Activated CD4-positive, CD25-positive, alpha-beta regulatory T cell treated with anti-CD3 and anti-CD28 coated beads, Interleukin-2, amount 50 U/mL, for 24 hours (primary cell): Measurements from ENCODE around the gene STK39.

ENCODE experiments used
- ATAC-seq, 2 donors: fragments of 150-1000 bp; cut with Tn5 transposase; one replicate each; pipeline ENCODE4 v1.10.0; 2021; ENCODE audit warnings: mild to moderate bottlenecking in 1 of 2, moderate library complexity in 1 of 2

The STK39 gene

DNA sequence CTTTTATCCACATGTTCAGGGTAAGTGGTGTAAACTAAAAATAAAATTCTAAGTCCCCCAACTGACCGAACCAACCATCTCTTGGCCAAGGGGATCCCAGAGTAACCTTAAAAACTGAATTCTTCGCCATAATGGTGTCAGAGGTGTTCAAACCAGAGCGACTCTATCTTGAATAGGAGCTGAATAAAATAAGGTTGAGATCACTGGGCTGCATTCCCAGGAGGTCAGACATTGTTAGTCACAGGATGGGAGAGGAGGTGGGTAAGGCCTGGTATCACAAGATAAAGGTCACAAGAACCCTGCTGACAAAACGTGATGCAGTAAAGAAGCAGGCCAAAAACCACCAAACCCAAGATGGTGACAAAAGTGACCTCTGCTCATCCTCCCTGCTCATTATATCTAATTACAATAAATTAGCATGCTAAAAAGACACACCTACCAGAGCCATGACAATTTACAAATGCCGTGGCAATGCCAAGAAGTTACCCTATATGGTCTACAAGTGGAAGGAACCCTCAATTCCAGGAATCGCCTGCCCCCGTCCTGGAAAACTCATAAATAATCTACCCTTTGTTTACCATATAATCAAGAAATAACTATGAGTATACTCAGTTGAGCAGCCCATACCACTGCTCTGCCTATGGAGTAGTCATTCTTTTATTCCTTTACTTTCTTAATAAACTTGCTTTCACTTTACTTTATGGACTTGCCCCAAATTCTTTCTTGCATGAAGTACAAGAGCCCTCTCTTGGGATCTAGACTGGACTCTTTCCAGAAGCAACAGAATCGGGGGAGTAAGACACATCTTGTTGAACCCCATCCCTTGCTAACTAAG is 302.4 kb downstream of the STK39 start:
- ATAC-seq = no peak

DNA sequence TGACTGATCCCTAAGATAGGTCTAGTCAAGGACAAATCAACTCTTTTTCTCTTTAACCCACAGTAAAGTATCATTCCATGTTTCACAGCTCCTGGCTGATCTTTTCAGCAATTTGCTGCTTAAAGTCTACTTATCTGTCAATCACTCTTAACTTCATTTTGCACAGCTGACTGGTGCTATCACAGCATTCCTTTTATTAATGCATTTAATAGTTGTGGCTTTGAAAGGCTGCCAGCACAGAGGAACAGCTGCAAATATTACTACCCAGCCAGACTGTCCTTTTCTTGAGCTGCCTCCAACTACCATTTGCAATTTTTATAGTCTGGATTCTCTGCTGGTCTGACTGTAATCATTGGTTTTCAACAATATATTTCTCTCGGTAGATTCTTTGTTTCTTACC is 303.5 kb downstream of the STK39 start:
- no peak for ATAC-seq

DNA sequence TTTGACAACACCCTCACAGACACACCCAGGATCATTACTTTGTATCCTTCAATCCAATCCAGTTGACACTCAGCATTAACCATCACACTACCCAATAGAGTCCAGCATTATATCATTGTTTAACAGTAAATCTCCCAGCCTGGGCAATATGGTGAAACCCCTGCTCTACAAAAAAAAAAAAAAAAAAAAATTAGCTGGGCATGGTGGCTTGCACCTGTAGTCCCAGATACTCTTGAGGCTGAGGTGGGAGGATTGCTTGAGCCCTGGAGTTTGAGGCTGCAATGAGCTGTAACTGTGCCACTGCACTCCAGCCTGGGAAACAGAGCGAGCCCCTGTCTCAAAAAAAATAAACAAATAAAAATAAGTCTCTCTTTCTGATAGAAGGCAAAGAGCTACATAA is 304.0 kb downstream of the STK39 start:
- no peak for ATAC-seq

DNA sequence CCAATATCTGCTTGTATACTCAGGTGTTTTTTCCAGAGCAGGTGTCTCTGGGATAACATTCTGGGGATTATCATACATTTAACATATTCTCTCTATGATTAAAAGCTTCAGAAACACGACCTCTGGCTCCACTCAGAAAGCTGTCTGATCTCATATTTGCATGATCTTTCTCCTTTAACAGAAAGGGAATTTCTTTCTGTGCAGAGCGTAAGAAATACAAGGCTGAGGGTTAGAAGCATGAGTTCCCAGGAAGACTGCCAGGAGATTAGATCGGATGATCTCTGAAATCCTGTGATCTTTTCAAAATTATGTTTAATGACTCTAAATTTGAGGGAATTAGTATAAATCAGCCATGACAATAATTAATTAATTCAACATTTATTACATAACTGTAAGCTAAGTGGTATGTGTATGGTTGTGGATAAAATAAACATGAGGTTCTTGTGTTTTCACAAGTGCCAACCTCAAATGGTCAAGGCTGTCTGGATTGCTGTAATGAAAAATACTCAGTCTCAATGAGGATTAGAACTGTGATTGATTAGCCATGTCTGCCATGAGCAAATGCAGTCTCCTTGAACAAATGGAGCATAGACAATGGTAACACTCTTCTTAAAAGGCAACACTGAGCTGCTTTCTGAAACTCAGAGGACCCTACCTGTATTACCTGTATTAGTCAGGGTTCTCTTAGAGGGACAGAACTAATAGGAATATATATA is 304.9 kb downstream of the STK39 start:
- ATAC-seq = no peak

DNA sequence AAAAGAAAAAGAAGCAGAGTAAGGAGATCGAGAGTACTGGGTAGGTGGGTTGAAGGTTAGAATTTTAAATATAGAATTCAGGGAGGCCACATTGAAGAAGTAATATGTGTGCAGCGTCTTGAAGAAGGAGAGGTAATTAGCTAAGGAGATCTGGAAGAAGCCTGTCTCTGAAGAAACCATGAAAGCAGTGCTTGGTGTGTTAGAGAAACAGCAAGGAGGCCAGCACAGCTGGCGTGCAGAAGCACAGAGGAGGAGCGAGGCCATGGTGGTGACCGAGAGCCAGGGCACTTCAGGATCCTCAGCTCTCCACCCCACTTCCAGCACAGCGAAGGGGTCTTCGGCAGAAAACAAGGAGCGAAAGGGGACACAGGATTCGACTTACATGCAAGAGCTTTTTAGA is 305.8 kb downstream of the STK39 start:
- ATAC-seq = no peak

DNA sequence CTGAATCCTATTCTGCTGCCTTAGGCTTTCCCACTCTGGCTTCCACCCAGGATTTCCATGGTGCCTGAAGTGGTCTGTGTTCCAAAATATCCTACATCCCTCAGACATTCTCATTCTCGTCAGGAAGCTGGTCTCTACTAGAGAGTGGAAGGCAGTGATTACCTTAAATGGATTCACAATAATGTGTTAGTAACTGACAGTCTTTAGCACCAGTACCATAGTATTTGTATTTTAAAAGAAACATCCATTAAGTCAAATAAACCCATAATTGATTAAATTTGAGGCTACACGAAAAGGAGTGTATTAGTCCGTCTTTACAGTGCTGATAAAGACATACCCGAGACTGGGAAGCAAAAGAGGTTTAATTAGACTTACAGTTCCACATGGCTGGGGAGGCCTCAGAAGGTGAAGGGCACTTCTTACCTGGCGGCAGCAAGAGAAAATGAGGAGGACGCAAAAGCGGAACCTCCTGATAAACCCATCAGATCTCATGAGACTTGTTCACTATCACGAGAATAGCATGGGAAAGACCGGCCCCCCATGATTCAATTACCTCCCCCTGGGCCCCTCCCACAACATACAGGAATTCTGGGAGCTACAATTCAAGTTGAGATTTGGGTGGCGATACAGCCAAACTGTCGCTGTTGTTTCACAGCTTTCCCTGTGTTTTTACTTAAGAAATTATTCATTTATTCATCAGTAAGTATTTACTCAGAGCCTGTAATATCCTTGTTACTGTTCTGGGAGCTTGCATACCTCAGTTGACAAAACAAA is 306.5 kb downstream of the STK39 start:
- no peak for ATAC-seq

DNA sequence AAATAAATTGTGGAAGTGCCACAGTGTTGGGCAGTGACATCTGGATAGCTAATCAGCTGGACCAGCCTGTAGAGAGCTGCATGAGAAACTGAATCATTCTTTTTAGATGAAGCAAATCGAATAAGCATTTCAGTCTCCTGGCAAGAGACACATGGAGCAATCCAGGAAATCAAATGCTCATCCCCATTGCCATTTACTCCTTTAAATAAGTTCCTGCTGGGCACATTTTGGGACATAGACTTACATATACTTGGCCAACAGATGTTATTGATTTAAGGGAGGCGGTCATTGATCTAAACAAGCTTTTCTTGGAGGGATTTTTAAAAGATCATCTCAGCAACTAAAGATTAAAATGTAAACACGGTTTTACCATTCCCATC is 307.1 kb downstream of the STK39 start:
- no peak for ATAC-seq

DNA sequence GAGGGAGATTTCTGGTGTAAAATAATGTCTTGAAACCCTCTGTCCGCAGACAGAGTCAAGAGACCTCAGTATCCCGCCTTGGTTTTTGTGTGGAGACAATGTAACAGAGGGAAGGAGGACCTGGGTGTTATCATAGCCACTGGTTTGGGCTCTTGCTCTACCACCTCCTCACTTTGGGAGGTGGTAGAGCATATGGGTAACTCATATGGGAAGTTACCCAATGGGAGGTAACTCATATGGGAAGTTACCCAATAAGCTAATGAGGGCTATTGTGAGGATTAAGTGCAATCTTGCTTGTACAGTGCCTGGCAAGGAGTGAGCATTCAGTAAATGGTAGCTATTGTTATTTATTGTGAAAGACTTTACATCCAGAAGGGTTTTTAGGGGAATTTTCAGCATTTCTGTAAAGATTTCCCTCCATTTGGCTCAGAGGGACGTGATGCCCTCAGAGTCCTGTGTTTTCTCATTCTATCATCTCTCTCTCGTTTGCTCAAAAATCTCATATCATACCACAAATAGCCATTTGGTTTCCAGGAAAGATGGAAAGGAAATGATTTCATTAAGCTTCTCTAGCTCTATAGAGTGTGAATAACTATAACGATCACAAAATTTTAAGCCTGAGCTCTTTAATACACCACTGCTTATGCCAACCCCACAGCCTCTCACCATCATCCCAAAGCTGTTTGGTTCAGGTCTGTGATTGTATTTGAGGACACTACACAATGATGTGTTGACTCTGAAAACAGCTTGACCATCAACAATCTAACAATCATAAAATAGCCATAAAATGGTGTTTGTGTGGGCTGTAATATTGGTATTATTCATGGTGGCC is 307.7 kb downstream of the STK39 start:
- ATAC-seq = no peak

DNA sequence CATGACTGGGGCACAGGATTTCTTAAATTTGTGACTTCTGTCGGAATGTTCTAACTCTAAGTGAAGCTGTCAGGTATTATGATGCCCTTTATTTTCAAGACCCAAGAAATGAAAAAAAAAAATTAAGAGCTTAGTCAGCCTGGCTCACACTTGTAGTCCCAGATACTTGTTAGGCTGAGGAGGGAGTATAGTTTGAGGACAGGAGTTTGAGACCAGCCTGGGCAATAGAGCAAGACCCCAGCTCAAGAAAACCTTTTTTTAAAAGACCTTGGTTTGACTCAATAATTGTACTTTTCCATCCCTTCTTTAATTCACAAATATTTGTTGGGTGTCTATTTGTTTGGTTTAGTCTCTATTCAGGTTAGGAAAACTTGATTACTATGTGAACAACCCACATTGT is 310.0 kb downstream of the STK39 start:
- no peak for ATAC-seq

DNA sequence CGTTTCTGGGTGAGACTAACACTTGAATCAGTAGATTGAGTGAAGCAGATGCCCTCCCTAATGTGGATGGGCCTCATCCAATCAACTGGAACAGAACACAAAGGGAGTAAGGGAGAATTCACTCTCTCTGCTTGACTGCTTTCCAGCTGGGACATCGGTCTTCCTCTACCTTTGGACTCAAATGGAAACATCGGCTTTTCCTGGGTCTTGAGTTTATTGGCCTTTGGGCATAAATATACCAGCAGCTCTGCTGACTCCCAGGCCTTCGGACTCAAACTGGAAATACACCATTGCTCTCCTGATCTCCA is 311.6 kb downstream of the STK39 start:
- ATAC-seq = no peak

DNA sequence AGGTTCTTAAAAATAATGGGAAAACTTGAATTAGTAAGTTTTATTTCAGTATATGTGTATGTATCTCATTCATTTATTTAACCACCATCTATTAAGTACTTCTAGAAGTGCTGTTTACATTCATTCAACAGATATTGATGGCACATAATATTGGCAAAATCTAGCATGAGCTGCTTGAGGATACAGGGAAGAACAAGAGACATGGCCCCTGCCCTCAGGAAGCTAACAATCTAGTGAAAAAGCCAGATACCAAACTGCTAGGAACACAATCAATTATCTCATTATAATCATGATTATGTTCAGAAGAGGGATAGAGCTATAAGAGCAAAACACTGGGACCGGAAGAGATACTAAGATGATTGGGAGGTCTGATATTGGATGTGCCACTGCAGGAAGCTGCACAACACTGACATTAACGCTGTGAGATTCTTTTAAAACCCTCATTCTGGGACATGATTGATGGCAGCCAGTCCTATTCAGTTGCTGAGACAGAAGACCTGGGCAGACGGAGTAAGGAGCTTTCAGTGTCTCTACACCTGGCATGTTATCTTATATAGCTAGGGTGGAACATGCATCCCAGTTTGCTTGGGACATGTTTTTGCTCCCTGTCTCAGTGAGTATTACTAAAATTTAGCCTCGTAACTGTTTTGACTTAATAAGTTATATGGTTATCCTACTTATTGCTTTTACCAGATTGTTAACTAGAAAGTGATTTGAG is 314.1 kb downstream of the STK39 start:
- no peak for ATAC-seq

DNA sequence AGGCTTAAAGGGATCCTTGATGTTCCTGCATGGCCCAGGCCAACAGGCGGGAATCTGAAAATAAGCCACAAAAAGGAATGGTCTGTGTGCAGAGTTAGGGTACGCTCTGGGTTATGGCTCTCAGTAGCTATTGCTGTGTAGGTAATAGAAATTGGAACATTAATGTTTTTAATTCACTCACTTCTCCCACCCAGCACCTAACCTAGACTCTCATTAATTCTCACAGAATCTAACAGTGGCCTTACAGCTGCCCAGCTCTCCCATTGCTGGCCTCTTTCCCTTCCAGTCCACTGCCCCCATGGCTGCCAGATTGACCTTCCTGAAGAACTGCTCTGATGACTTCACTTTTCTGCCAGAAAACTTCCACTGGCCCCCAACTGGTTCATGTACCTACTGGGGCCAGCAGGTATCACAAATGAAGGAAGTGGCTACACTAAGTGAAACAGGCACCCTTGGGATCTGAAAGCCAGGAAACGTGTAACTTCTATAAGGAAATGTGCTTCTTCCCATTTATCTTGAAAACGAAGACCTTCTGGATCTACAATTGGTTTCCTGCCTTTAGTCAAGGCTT is 315.2 kb downstream of the STK39 start:
- no peak for ATAC-seq

DNA sequence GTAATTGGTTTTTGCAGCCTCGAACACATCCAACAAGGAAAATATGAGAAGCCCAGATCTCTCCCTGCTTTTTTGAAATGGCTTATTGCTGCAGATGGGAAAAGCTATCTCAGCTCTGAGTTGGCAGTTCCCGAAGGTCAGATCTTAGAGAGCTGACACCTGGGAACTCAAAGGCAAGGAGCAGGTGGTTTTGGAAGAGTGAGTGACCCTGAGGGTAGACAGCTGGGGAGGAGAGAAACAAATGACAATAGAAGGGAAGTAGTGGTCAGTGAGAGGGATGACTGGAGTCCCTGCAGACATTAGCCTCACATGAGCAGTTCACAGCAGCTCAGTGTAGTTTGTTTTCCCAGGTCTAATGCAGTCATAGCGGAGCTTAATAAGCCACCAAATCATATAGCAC is 317.9 kb downstream of the STK39 start:
- ATAC-seq = no peak

DNA sequence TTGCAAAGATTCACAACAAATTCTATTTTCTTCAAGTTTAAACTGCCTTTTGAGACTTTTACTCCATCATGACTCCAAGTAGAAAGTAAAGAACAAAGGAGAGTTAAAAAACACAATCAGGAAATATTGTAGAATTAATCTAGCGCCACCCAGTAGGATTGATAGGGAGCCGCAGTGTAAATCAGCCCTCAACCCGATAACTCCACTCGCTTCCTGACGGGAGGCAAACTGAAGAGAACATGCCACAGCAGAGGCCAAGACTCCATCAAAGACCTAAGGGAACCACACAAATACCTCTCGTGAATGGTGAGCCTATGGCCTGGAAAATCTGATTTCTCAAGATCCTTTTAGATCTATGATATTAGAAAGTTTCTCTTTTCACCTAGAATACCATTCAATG is 319.0 kb downstream of the STK39 start:
- ATAC-seq = no peak

DNA sequence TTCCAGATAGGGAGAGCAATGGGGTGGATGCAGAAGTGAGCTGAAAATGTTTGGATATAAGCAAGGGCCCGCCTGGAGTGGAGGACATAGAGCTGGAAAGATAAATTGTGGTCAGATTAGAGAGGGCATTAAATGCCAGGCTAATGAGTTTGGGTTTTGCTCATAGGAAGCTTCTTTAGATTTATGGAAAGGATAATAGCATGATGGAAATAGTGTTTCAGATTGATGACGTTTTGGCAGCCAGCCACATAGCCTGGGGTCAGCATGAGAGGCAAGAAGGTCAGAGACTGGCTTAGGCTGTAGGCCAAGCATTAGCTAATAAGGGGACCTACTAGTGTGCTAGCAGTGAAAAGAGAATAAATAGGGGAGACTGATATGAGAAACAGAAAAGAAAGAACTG is 321.6 kb downstream of the STK39 start:
- no peak for ATAC-seq

DNA sequence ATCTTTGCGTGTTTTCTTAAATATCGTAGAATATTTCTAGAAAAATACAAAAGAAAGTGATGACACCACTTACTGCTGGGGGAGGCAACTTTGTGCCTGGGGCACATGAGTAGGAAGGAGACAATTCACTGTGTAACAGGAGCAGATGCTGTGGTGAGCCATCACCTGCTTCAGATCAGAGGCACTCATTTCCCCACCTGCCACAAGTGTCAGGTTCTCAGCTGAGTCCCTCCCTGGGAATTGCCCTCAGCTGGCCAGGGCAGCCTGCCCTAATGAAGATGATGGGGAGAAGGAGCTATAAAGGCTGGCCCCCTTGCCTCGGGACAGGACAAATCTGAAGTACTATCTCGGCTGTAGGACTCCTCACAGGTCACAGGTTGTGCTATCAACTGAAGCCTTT is 322.8 kb downstream of the STK39 start:
- ATAC-seq = no peak

DNA sequence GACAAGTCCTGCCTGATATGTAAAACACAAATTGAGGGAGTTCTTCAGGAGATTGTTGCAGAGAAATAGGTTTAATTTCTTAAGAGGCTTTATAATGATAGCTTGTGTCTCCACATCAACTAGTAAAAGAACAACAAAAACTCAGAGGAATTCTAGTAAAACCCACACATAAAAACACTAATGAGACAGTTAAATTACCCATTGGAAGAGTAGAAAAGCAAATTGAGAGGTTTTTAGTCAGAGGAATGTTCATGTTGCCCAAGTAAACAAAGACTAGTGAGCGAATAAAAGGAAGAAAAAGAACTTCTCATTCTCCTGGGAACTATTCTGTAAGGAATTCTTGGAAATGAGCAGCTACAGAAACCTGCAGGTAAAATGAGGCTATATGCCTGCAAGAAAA is 330.6 kb downstream of the STK39 start:
- no peak for ATAC-seq

DNA sequence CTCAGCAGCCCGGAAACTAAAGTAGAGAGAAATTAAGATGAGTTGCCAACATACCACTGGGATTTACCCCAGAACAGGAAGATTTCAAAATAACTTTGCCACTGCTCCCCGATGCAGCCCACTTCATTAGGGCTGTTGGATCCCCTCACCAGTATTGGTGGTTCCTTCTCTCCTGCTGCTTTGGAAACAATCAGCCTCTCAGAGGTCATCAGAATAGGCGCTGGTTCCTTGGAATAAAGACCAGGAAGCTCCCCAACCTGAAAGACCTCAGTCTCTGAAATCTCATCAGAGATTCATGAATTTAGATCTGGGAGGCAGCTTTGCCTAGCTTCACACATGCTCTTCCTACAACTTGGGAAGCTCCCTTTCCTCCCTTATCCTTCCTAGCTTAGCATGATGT is 332.4 kb downstream of the STK39 start:
- ATAC-seq = no peak

DNA sequence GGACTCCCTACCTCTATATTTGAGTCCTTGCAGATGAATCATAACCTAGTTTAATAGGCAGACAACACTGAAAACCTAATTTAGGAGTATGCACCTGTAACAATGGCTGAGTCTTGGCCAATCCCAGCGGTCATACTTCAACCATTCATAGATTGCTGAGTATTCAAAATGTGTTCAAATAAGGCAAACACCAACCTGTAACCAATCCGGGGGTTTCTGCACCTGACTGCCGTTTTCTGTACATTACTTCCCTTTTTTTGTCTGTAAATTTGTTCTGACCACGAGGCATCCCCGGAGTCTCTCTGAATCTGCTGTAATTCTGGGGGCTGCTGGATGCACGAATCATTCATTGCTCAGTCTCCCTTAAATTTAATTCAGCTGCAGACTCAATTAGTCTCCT is 338.6 kb downstream of the STK39 start:
- no peak for ATAC-seq

DNA sequence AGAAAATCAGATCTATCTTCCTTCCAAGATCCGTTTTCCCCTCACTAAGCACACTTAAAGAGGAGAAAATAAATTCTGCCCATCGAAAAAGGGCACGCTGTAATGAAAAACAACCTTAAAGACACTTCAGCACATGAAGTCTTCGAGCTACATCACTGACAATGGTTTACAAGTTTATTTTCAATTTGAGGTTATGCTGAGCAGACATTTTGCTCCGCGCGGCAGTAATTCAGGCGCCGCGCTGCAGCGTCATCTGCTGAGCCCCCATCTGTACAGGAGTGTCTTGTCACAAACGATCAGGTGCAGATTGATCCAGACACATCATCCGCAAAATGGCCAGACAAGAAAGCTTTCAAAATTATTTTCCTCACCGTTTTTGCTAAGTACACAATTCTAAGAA is 341.7 kb downstream of the STK39 start:
- ATAC-seq = no peak
